DOHH2 (cell line): ENCODE measurements around the gene KCNMA1.

Experiments
- H3F3A ChIP-seq: fragments of 200-600 bp; sonication (generic), shearing (Covaris generic); 2 replicates; pipeline ENCODE4 v1.6.0; 2016; ENCODE audit warnings: antibody characterized with exemption, mild to moderate bottlenecking; ENCODE audit not compliant: control insufficient read depth, insufficient read depth
- H3K27ac ChIP-seq: fragments of 200-600 bp; sonication (generic); 2 replicates; pipeline ENCODE4 v1.5.1; 2014; ENCODE audit warnings: low read depth, mild to moderate bottlenecking, low read length, moderate library complexity
- H3K27me3 ChIP-seq: fragments of 200-600 bp; sonication (generic); 2 replicates; pipeline ENCODE4 v1.6.1; 2014; ENCODE audit warnings: mild to moderate bottlenecking, low read length, mixed read lengths; ENCODE audit not compliant: control insufficient read depth
- H3K36me3 ChIP-seq: fragments of 200-600 bp; sonication (generic); 2 replicates; pipeline ENCODE4 v1.6.1; 2014; ENCODE audit warnings: mild to moderate bottlenecking, low read length, moderate library complexity, mixed read lengths; ENCODE audit not compliant: control insufficient read depth
- H3K4me1 ChIP-seq: fragments of 200-600 bp; sonication (generic); 2 replicates; pipeline ENCODE4 v1.6.1; 2014; ENCODE audit warnings: mild to moderate bottlenecking, low read length, mixed read lengths; ENCODE audit not compliant: control insufficient read depth
- H3K4me2 ChIP-seq: fragments of 200-600 bp; sonication (generic); 2 replicates; pipeline ENCODE4 v1.6.0; 2014; ENCODE audit warnings: mild to moderate bottlenecking, low read length, moderate library complexity
- H3K4me3 ChIP-seq: fragments of 200-600 bp; sonication (generic); 2 replicates; pipeline ENCODE4 v1.5.1; 2014; ENCODE audit warnings: mild to moderate bottlenecking, low read length, mixed read lengths
- H3K79me2 ChIP-seq: fragments of 200-600 bp; sonication (generic); 2 replicates; pipeline ENCODE4 v1.6.1; 2014; ENCODE audit warnings: mild to moderate bottlenecking, low read length, mixed read lengths; ENCODE audit not compliant: control insufficient read depth
- H3K9me2 ChIP-seq: fragments of 200-600 bp; sonication (generic); replicated peaks from 2 replicates; pipeline ENCODE4 v1.6.1; 2014; ENCODE audit warnings: mild to moderate bottlenecking, low read length, mixed read lengths; ENCODE audit not compliant: control insufficient read depth
- H3K9me3 ChIP-seq: fragments of 200-600 bp; sonication (generic); 2 replicates; pipeline ENCODE4 v1.6.1; 2014; ENCODE audit warnings: antibody characterized with exemption, low read length, mixed read lengths; ENCODE audit not compliant: control insufficient read depth, insufficient read depth
- H4K20me1 ChIP-seq: fragments of 200-600 bp; sonication (generic); 2 replicates; pipeline ENCODE4 v1.6.0; 2014; ENCODE audit warnings: low read depth, mild to moderate bottlenecking, antibody characterized with exemption, low read length, moderate library complexity; ENCODE audit not compliant: control insufficient read depth, insufficient read depth
- CTCF ChIP-seq: fragments of 200-600 bp; sonication (generic); IDR thresholded peaks from one replicate; pipeline ENCODE4 v1.5.1; 2014; ENCODE audit warnings: antibody characterized with exemption, mild to moderate bottlenecking, low read depth, low read length; ENCODE audit not compliant: poor library complexity, severe bottlenecking
- EZH2phosphoT487 ChIP-seq: fragments of 200-600 bp; sonication (generic); IDR thresholded peaks from 2 replicates; pipeline ENCODE4 v1.6.1; 2017; ENCODE audit warnings: borderline replicate concordance, mild to moderate bottlenecking, antibody characterized with exemption, low read length, moderate library complexity, mixed read lengths

KCNMA1 gene

GRCh38 chr10:77496941-77497420 lies 140.6 kb downstream of the KCNMA1 start:
- no peaks in the 10 kb centered on the region for H3K4me1 ChIP-seq
- H3K27me3 ChIP-seq, result peaks cover 22% of the 10 kb centered on the region
- no peak overlapping the region for H3K27ac ChIP-seq
- H3K9me2 ChIP-seq, result no peaks in the 10 kb centered on the region
- H3K79me2 ChIP-seq, result no peaks in the 10 kb centered on the region
- H3F3A ChIP-seq, result no peaks in the 10 kb centered on the region
- H4K20me1 ChIP-seq, result no peaks in the 10 kb centered on the region
- no peaks in the 10 kb centered on the region for H3K36me3 ChIP-seq
- no peaks in the 10 kb centered on the region for H3K9me3 ChIP-seq
- no peak overlapping the region for H3K4me3 ChIP-seq
- H3K4me2 ChIP-seq, result no peak overlapping the region
- no peak for TF ChIP-seq CTCF
- no peak for TF ChIP-seq EZH2phosphoT487

- Histone ChIP-seq H3K36me3 (no peaks in the 10 kb centered on the region), H3K27me3 (peaks cover 28% of the 10 kb centered on the region), H3K9me2 (no peaks in the 10 kb centered on the region), H3K79me2 (no peaks in the 10 kb centered on the region), H3F3A (no peaks in the 10 kb centered on the region), H3K27ac (no peak overlapping the region), H3K4me1 (no peaks in the 10 kb centered on the region), H4K20me1 (no peaks in the 10 kb centered on the region), H3K4me3 (no peak overlapping the region), H3K9me3 (no peaks in the 10 kb centered on the region), H3K4me2 (no peak overlapping the region)
- TF ChIP-seq EZH2phosphoT487, result no peak
- no peak for TF ChIP-seq CTCF
Observed at GRCh38 chr10:77494756-77495541, 142.7 kb downstream of the KCNMA1 start.

- Histone ChIP-seq H3K27ac (no peak overlapping the region), H3K9me2 (no peaks in the 10 kb centered on the region), H3K79me2 (no peaks in the 10 kb centered on the region), H4K20me1 (no peaks in the 10 kb centered on the region), H3K4me2 (no peak overlapping the region), H3K4me1 (no peaks in the 10 kb centered on the region), H3F3A (no peaks in the 10 kb centered on the region), H3K36me3 (no peaks in the 10 kb centered on the region), H3K27me3 (peaks cover 28% of the 10 kb centered on the region), H3K4me3 (no peak overlapping the region), H3K9me3 (no peaks in the 10 kb centered on the region)
- TF ChIP-seq EZH2phosphoT487 (no peak), CTCF (no peak)
Observed at GRCh38 chr10:77494327-77494726, 143.3 kb downstream of the KCNMA1 start.
